ENCODE results near the gene CRLF1. TPM values are rescaled to one million over a fixed set of nuclear protein-coding genes. Genes with fewer than 3 reads are reported as not detected.

Gene CRLF1
- total RNA-seq, 6 experiments from 2014 or later = 0.27 to 2.9 (median 1.2) TPM; not detected in 3

DNA sequence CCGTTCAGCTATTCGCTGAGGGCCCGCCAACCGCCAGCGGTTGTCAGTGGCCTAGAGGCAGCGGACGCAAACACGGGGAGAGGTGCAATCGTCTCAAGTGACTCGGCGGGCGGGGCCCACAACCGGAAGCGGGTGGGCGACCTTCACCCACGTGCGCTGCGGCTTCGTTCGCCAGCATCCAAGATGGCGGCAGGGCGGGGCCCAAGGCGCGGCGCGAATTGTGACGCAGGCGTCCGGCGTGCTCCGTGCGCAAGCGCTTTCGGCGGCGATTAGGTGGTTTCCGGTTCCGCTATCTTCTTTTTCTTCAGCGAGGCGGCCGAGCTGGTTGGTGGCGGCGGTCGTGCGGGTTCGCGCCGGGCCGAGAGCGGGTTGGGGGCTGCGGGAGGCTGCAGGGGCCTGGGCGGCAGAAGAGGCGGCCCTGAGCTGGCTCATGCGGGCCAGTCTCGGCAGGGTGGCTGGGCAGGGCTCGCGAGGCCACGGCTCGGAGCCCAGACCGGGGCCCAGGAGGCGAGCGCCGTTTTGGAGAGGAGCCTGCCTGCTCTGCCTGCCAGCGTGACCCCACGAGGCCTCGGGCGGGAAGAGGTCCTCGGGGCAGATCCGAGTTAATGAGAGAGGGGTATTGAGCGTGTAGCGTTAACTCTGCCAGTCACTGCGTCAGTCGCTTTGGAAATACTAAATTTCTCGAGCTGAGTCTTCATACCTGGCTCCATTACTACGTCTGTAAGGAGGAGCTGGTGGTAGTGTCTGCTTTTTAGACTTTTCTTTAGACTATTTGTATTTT is 34.8 kb downstream of the CRLF1 start, which contains the start of gene UBA52:
Gene UBA52 (plus strand): TSS at position 294 of the 781 bp plus-strand sequence. CDS start 1,444 bp downstream, outside the sequence.
- peaks cover 0 to 16% (median 5%) of the 10 kb centered on the region in 4 donors for H3K4me1 ChIP-seq
- H3K27me3 ChIP-seq = no peaks in the 10 kb centered on the region
- WGBS (ENCODE audit: insufficient coverage, low coverage, low lambda C conversion rate, missing lambda C conversion rate) = under 1% methylated on average over 36 of the region's 75 CpGs
- peak within 1 kb of the TSS; percentile 64 to 88 (median 85) for H3K27ac ChIP-seq
- TF ChIP-seq, protein P1, sequence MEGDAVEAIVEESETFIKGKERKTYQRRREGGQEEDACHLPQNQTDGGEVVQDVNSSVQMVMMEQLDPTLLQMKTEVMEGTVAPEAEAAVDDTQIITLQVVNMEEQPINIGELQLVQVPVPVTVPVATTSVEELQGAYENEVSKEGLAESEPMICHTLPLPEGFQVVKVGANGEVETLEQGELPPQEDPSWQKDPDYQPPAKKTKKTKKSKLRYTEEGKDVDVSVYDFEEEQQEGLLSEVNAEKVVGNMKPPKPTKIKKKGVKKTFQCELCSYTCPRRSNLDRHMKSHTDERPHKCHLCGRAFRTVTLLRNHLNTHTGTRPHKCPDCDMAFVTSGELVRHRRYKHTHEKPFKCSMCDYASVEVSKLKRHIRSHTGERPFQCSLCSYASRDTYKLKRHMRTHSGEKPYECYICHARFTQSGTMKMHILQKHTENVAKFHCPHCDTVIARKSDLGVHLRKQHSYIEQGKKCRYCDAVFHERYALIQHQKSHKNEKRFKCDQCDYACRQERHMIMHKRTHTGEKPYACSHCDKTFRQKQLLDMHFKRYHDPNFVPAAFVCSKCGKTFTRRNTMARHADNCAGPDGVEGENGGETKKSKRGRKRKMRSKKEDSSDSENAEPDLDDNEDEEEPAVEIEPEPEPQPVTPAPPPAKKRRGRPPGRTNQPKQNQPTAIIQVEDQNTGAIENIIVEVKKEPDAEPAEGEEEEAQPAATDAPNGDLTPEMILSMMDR (IDR thresholded peaks at IDR 0.05) = peak in 1 of 4 donors; percentile 17
- peak; percentile 79 for TF ChIP-seq POLR2A (IDR thresholded peaks at IDR 0.05)
- H3K9me3 ChIP-seq = no peaks in the 10 kb centered on the region
- ATAC-seq (peak; percentile 97 to 99 (median 97)), DNase-seq (peak; percentile 98)
- intact Hi-C loops (cut with DNase I) = loop anchor here in 1 of 2 donors (10.0 kb wide), 1 partner anchor 117 kb away; no protein-coding TSS in a partner anchor
- H3K4me3 ChIP-seq = peak within 1 kb of the TSS; percentile 97 to 99 (median 98)
- peaks cover 13 to 52% (median 35%) of the 10 kb centered on the region in 4 donors for H3K36me3 ChIP-seq

DNA sequence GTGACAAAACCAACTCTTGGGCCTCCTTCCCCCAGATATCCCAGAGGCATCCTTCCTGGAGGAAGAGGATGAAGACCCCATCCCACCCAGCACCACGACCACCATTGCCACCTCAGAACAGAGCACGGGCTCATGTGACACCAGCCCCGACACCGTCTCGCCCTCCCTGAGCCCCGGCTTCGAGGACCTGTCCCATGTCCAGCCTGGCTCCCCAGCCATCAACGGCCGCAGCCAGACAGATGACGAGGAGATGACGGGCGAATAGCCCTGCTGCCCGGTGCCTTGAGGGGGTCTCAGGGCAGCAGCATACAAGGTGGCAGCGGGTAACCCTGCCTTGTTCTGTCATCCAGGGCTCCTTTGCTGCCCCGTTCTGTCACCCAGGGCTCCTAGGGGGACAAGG is 38.2 kb downstream of the CRLF1 start:
- WGBS (ENCODE audit: insufficient coverage, low coverage, low lambda C conversion rate, missing lambda C conversion rate) = 100% methylated on average over 4 of the region's 15 CpGs
- Histone ChIP-seq H3K4me1 (peaks cover 0 to 14% (median 5%) of the 10 kb centered on the region in 4 donors), H3K27ac (no peak overlapping the region), H3K36me3 (peaks cover 0 to 53% (median 31%) of the 10 kb centered on the region in 4 donors), H3K9me3 (no peaks in the 10 kb centered on the region), H3K27me3 (no peaks in the 10 kb centered on the region), H3K4me3 (no peak overlapping the region)
- no peak for ATAC-seq
- no peak for DNase-seq
- intact Hi-C loops (cut with DNase I) = loop anchor here in 1 of 2 donors (10.0 kb wide), 1 partner anchor 94 kb away; no protein-coding TSS in a partner anchor
- no peak for TF ChIP-seq POLR2A (IDR thresholded peaks at IDR 0.05)

DNA sequence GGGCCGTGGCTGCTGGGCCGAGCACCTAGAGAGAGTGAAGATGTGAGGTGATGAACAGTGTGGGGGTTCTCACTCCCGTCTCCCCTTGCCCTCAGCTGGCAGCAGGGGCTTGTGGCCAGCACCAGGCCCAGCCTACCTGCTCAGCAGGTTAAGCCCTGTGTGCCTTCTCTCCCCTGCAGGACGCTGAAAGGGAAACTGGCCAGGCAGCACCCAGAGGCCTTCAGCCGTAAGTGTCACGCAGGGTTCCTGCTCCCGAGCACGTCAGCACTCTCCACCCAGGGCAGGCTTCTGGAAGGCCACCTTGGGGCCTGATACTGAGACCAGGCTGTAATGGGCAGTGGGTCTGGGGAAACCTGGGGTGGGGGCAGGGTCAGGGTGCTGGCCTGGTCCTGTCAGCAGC is 39.6 kb downstream of the CRLF1 start:
- Histone ChIP-seq H3K4me3 (no peak overlapping the region), H3K4me1 (no peaks in the 10 kb centered on the region), H3K9me3 (no peaks in the 10 kb centered on the region), H3K27me3 (no peaks in the 10 kb centered on the region), H3K27ac (no peak overlapping the region), H3K36me3 (peaks cover 0 to 54% (median 34%) of the 10 kb centered on the region in 4 donors)
- 80% methylated on average over 1 of the region's 8 CpGs for WGBS (ENCODE audit: insufficient coverage, low coverage, low lambda C conversion rate, missing lambda C conversion rate)
- no peak for ATAC-seq
- intact Hi-C loops (cut with DNase I) = loop anchor here in 1 of 2 donors (10.0 kb wide), 1 partner anchor 92 kb away; no protein-coding TSS in a partner anchor
- DNase-seq = no peak
- no peak for TF ChIP-seq POLR2A (IDR thresholded peaks at IDR 0.05)
- TF ChIP-seq, protein P1 (IDR thresholded peaks at IDR 0.05) = no peak

DNA sequence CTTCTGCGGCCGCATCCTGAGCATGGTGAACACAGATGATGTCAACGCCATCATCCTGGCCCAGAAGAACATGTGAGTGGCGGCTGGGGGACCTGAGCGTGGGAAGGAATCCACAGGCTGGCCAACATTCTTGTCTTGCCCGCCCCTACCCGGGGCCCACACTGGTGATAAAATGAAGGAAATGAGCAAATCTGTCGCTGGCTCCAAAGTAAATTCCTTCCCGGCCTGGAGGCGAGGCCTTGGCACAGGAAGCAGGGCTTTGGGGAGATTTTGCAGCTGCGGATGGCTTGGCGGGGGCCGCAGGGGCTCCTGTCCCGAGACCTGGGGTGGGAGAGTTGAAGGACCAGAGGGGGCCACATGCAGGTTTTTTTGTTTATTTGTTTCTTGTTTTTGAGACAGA is 44.5 kb downstream of the CRLF1 start:
- peak in 2 of 4 donors; percentile 8 to 9 for ATAC-seq
- H3K27me3 ChIP-seq = no peaks in the 10 kb centered on the region
- no peaks in the 10 kb centered on the region for H3K9me3 ChIP-seq
- peaks cover 0 to 9% (median 3%) of the 10 kb centered on the region in 4 donors for H3K4me1 ChIP-seq
- no peak for DNase-seq
- H3K27ac ChIP-seq = peak overlapping the region; percentile 20 to 55 (median 26)
- intact Hi-C loops (cut with DNase I) = loop anchor here in 1 of 2 donors (10.0 kb wide), 1 partner anchor 87 kb away; no protein-coding TSS in a partner anchor
- H3K36me3 ChIP-seq = peaks cover 0 to 38% (median 18%) of the 10 kb centered on the region in 4 donors
- no peak overlapping the region for H3K4me3 ChIP-seq
- WGBS (ENCODE audit: insufficient coverage, low coverage, low lambda C conversion rate, missing lambda C conversion rate) = 87% methylated on average over 8 of the region's 14 CpGs
- TF ChIP-seq, protein P1 (IDR thresholded peaks at IDR 0.05) = no peak
- TF ChIP-seq POLR2A (IDR thresholded peaks at IDR 0.05) = no peak
